Testis (tissue), 3 donors: Measurements from ENCODE around the gene ELL2. TPM values are rescaled to one million over a fixed set of nuclear protein-coding genes. Genes with fewer than 3 reads are reported as not detected.
"Not testable (repeated sequence)": the region's sequence is repeated elsewhere in the genome, so short reads cannot be mapped to it uniquely, and the experiment has no call there.

Experiments
- DNase-seq: peaks from one replicate; pipeline ENCODE4 v3.0.0-alpha.2; 2019
- H3K27ac ChIP-seq, 2 donors: fragments of 200-600 bp; sonication (generic); one replicate each; pipeline ENCODE4 v1.5.1; 2019
- H3K27me3 ChIP-seq: fragments of 200-600 bp; sonication (generic); one replicate; pipeline ENCODE4 v1.5.1; 2019
- H3K36me3 ChIP-seq: fragments of 200-600 bp; sonication (generic); one replicate; pipeline ENCODE4 v1.5.1; 2017; ENCODE audit warnings: low read depth; ENCODE audit errors: missing control alignments
- H3K4me1 ChIP-seq: fragments of 200-600 bp; sonication (generic); one replicate; pipeline ENCODE4 v1.5.1; 2019
- H3K4me3 ChIP-seq, 2 donors: fragments of 200-600 bp; sonication (generic); one replicate each; pipeline ENCODE4 v1.5.1; 2017 to 2019
- H3K9me3 ChIP-seq: fragments of 200-600 bp; sonication (generic); one replicate; pipeline ENCODE4 v1.5.1; 2017
- POLR2A ChIP-seq: fragments of 450-650 bp; IDR thresholded peaks from one replicate; pipeline ENCODE4 v1.6.1; 2017; ENCODE audit warnings: antibody characterized with exemption, mild to moderate bottlenecking, moderate library complexity
- WGBS, 2 donors: methylation state at CpG; one replicate each; pipeline ENCODE4 v1.1.5; 2018; 5-methylcytosine and 5-hydroxymethylcytosine counted together
- intact Hi-C: fragments of 100-400 bp; cut with DNase I; formaldehyde crosslinking; loops from one replicate; pipeline ENCODE4 v1.15.1; 2023; ENCODE audit warnings: low total_unique reads
- polyA plus RNA-seq: library from polyadenylated mRNA; stranded (reverse); fragments of 350-450 nt; fragmentation: Illumina TruSeq; extraction: RNeasy Lipid Tissue Mini Kit (QIAGEN cat#74804); gene quantifications from one replicate; pipeline ENCODE4 v1.2.3, GENCODE V29; 2014; ENCODE audit warnings: low read depth, low replicate concordance; ENCODE audit not compliant: insufficient read depth
- total RNA-seq, 2 donors: library from RNA; depleted of rRNA; stranded (reverse); fragments of >200 nt; gene quantifications; one replicate each; pipeline ENCODE4 v1.2.3, GENCODE V29; 2016
- TF ChIP-seq, protein P1 (sequence below), 3 experiments: fragments of 450-650 bp in 2 of 3; fragments of 200-600 bp in 1 of 3; sonication (generic) in 1 of 3; IDR thresholded peaks; one replicate each; pipeline ENCODE4 v1.5.1; 2016 to 2019; ENCODE audit warnings: antibody characterized with exemption in 3 of 3, mild to moderate bottlenecking in 2 of 3, moderate library complexity in 1 of 3

The ELL2 gene
- total and polyA plus RNA-seq, 3 donors from 2014 or later, result 32.1 to 87.3 (median 78.9) TPM

DNA sequence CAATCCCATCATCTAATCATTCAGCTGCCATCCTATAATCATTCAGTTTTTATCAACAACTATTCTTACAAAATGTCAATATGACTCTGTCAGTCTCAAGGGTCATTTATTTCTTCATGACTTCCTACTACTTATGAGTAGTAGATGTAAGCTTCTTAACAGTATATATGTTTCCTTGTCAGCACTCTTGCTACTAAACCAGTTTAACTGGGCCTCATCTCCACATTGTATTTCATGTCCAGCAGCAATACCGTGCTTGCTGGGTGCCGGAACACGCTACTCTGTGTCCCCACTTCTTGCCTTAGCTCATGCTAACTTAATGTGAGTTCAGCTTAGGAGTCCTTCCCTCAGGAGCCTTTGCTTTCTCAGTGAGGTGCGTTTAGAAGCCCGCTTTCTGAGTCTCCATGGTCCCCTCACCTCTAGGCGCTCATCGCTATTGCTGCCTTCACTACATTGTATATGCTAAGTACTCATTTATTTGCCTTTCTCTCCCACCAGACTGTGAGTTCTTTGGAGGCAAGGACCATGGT lies 32.9 kb downstream of the ELL2 start:
- WGBS, 2 donors, result 96% methylated on average over 7 of the region's 7 CpGs
- TF ChIP-seq, protein P1, sequence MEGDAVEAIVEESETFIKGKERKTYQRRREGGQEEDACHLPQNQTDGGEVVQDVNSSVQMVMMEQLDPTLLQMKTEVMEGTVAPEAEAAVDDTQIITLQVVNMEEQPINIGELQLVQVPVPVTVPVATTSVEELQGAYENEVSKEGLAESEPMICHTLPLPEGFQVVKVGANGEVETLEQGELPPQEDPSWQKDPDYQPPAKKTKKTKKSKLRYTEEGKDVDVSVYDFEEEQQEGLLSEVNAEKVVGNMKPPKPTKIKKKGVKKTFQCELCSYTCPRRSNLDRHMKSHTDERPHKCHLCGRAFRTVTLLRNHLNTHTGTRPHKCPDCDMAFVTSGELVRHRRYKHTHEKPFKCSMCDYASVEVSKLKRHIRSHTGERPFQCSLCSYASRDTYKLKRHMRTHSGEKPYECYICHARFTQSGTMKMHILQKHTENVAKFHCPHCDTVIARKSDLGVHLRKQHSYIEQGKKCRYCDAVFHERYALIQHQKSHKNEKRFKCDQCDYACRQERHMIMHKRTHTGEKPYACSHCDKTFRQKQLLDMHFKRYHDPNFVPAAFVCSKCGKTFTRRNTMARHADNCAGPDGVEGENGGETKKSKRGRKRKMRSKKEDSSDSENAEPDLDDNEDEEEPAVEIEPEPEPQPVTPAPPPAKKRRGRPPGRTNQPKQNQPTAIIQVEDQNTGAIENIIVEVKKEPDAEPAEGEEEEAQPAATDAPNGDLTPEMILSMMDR (IDR thresholded peaks at IDR 0.05), result no peak
- no peak for TF ChIP-seq POLR2A
- DNase-seq, result no peak
- no peaks in the 10 kb centered on the region for H3K27me3 ChIP-seq
- H3K27ac ChIP-seq, result no peak overlapping the region
- H3K4me1 ChIP-seq, result peaks cover 5% of the 10 kb centered on the region
- H3K36me3 ChIP-seq, result no peaks in the 10 kb centered on the region
- H3K4me3 ChIP-seq, result no peak overlapping the region
- intact Hi-C loops, result no loop called here
- no peaks in the 10 kb centered on the region for H3K9me3 ChIP-seq

DNA sequence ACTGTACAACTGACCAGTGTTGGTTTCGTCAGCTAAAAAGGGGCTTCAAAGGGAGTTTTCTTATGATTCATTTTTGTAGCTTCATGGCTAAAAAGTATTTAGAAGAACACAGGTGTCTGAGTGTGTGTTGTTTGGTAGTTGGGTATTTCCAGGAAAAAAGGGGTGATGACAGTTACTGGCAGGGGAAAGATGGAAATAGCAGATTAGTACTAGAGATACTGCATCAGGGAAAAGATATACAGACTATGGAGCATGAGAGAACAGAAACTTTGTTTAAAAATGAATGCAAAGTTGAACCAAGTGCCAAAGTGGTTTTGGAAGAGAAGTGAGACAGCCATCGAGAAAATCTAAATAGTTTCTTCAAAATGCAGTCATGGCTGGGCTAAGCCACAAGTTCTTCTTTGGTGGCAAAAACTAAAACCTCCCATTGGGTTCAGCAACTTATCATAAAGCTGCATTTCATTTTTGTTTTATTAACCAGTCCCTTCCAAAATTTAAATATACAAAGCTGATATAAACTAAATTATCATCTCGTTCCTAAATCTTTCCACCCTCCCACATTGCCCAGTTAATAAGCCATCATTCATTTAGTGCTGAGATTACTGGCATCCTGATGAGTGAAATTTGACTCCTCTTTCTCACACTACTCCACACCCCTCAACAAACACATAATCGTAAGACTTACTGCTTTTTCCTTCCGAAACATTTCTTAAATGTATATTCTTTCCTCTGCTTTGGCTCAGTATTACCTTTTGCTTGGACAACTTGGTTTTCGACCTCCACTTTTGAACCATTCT lies 33.5 kb downstream of the ELL2 start:
- no peak for DNase-seq
- no peaks in the 10 kb centered on the region for H3K36me3 ChIP-seq
- H3K27ac ChIP-seq, result no peak overlapping the region
- 69 to 74% methylated on average over 6 of the region's 6 CpGs for whole genome bisulfite sequencing, 2 donors
- no peaks in the 10 kb centered on the region for H3K27me3 ChIP-seq
- peaks cover 9% of the 10 kb centered on the region for H3K4me1 ChIP-seq
- no peak overlapping the region for H3K4me3 ChIP-seq
- TF ChIP-seq, protein P1 (IDR thresholded peaks at IDR 0.05), result no peak
- TF ChIP-seq POLR2A, result no peak
- no peaks in the 10 kb centered on the region for H3K9me3 ChIP-seq
- intact Hi-C loops, result no loop called here

DNA sequence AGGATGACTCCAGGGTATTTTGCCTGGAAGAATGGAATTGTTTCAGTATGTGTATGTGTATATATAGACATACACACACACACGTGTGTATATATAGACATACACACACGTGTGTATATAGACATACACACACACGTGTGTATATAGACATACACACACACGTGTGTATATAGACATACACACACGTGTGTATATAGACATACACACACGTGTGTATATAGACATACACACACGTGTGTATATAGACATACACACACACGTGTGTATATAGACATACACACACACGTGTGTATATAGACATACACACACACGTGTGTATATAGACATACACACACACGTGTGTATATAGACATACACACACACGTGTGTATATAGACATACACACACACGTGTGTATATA lies 34.4 kb downstream of the ELL2 start:
- 48 to 86% methylated on average over 4 to 13 of the region's 13 CpGs for WGBS, 2 donors
- H3K27ac ChIP-seq, intact Hi-C loops, DNase-seq, H3K27me3 ChIP-seq, H3K4me3 ChIP-seq, H3K36me3 ChIP-seq, H3K9me3 ChIP-seq: not testable (repeated sequence)
- peaks cover 17% of the 10 kb centered on the region for H3K4me1 ChIP-seq

DNA sequence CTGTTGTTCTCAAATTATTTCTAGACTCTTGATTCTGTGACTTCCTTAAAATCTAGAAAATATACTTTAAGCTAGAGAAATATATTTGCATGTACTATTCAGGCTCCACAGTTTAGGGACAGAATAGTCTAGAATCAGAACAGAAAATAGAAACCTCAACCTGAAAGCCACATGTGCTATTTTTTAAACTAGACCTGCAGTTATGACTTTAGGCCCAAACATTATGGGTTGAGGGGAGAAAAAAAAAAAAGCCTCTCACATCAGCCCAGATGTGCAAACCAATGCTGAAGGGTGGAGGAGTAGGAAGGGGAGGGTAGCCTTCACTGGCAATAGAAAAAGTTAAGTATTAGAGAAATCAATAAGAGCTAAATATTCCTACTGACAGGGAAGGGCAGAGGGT lies 35.7 kb downstream of the ELL2 start:
- no peak for DNase-seq
- no peaks in the 10 kb centered on the region for H3K27me3 ChIP-seq
- intact Hi-C loops, result no loop called here

DNA sequence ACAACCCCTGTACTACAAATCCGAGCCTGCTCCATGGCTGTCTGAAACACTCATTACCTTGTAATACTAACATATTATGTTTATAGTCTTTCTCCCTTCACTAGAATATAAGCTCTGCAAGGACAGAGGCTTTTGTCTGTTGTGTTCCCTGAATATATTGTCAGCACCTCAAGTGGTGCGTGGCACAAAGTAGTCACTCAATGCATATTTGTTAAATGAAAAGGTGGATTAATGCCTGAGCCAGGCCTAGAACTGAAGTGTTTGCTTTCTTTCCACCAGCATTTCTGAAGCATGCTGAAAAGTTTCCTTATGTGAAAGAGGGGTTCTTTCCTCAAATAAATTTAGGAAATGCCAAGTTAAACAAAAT lies 36.3 kb downstream of the ELL2 start:
- 83 to 91% methylated on average over 2 of the region's 2 CpGs for WGBS, 2 donors
- Histone ChIP-seq H3K9me3 (no peaks in the 10 kb centered on the region), H3K4me1 (peaks cover 30% of the 10 kb centered on the region), H3K36me3 (no peaks in the 10 kb centered on the region), H3K27ac (peak overlapping the region; percentile 2 to 14), H3K4me3 (no peak overlapping the region), H3K27me3 (no peaks in the 10 kb centered on the region)
- intact Hi-C loops, result no loop called here
- DNase-seq, result no peak
- TF ChIP-seq POLR2A, result no peak

More for the DNA sequence above, 35.7 kb downstream of the ELL2 start:
- Histone ChIP-seq H3K9me3 (no peaks in the 10 kb centered on the region), H3K4me1 (peaks cover 27% of the 10 kb centered on the region), H3K27ac (no peak overlapping the region), H3K36me3 (no peaks in the 10 kb centered on the region), H3K4me3 (no peak overlapping the region)
- TF ChIP-seq, protein P1 (IDR thresholded peaks at IDR 0.05), result no peak
- TF ChIP-seq POLR2A, result no peak
